T-helper 2 cell (primary cell): ENCODE measurements around the gene UBAC2.

Source experiments
- DNase-seq, 5 experiments: peaks; one replicate each; pipeline versions ENCODE4 v3.0.0 to v3.0.0-alpha.2; 2012 to 2022

The UBAC2 gene

DNA sequence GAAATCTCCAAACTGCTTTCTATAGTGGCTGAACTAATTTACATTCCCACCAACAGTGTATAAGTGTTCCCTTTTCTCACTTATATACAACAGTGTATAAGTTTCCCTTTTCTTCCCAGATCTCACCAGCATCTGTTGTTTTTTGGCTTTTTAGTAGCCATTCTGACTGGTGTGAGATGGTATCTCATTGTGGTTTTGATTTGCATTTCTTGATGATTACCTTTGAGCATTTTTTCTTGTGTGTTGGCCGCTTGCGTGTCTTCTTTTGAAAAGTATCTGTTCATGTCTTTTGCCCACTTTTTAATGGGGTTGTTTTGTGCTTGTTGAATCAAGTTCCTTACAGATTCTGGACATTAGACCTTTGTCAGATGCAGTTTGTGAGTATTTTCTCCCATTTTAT, 49.0 kb downstream of the UBAC2 start:
- peak in 1 of 5 experiments; percentile 54 for DNase-seq

DNA sequence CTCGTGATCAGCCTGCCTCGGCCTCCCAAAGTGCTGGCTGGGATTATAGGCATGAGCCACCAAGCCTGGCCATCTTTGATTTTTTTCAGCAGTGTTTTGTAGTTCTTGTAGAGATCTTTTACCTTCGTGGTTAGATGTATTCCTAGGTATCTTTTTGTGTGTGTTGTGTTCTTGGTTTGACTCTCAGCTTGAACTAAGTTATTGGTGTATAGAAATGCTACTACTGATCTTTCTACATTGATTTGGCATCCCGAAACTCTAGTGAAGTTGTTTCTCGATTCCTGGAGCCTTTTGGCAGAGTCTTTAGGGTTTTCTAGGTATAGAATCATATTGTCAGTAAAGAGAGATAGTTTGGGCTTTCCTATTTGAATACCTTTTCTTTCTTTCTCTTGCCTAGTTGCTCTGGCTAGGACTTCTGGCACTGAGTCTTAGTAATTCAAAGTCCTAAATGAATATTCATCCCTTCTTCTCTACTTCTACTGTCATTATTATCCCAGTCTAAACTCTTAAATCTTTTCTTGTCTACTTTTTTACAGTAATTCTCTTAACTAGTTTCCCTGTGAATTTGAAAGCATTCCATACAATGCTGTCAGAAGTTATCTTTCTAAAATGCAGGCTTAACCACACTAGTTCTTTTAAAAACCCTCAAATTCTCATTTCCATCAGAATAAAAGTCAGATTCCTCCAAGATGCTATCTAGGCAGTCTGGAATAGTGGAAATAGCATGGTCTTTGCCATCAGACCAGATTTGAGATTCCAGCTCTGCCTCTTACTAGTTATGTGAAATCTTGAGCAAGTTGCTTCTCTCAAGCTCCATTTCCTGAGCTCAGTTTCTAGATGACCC, 50.5 kb downstream of the UBAC2 start:
- peak in 1 of 5 experiments; percentile 66 for DNase-seq

- no peak for DNase-seq
Measured at GRCh38 chr13:99251921-99252320, 51.3 kb downstream of the UBAC2 start.

GRCh38 chr13:99254830-99255229, 54.2 kb downstream of the UBAC2 start:
- no peak for DNase-seq

- DNase-seq, result no peak
Measured at GRCh38 chr13:99255271-99255670, 54.6 kb downstream of the UBAC2 start.

DNA sequence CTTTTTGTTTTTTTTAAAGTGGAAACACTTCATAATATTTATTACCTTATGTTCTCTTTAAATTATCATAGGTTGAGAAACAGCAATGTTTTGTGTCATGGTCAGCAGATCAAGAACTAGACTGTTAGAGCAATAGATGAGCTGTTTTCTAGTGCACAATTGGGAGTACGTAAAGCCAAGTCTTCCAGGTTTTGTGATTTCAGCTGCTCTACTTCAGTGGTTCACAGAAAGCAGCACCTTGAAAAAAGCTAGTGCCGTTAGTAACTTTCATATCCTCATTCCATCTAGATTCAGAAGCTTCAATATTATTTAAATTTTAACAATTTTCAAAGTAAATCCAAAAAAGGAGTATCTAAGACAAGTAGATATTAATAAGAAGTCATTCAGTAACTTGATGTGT, 55.6 kb downstream of the UBAC2 start:
- no peak for DNase-seq

DNA sequence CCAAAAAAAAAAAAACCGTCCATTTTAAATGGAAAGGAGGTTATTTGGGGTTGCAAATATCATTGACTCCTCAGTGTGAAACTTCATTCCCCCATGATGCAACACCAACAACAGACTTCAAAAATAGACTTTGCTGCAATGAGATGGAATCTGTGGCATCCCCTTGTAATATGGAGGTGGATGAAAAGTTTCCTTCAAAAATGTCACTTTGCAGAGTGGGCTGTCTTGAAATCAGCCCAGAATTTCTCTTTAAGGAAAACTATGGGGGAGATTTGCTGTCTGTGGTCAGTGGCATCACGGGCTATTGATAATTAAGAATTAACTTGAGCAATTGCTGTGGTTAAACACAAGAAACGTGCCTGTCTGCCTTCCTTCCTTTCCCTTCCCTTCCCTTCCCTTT, 56.1 kb downstream of the UBAC2 start:
- peak in 1 of 5 experiments; percentile 46 for DNase-seq

DNA sequence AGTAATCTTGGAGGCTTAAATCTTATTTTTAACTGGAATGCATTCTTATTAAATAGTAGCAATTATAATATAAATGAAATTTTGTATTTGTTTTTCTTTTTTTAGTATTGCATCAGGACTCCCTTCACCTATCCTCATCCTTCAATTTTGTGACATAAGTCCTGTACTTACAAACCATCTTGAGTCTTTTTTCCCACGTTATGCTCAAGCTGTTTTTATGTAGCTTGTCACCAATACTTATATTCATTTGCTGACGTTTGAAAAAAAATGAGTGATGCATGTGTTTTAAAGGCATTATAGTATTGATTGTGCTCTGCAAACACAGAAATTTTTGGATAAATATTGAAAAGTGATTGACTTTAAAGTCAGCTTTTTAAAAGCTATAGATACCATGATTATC, 56.6 kb downstream of the UBAC2 start:
- DNase-seq, result peak in 1 of 5 experiments; percentile 69

DNA sequence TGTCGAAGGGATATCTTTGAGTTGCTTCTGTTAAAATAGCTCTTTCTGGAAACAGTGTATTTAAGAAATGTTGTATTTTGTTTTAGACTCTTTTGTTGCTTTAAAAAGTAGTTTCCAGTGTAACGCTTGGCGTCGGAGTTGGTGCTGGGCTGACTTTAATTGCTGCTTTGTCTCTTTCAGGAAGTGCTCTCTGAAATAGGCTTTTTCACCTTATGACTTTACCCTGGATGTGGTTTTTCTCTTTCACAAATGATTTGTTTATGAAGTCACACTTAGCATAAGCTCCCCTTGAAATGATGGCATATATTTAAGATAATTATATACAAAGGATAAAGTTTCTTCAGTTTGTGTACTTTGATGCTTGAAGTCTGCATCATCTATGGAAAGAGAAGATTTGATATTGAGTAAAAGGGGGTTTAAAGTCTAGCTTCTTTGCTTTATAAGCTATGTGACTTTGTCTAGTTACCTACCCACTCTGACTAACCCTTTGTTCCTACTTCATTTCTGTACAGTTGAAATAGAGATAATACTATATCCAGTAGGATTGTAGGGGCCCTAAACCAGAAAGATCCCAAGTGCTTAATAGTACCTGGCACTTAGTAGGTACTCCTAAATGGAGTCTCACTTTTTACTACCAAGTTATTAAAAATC, 57.7 kb downstream of the UBAC2 start, which contains the start of gene GPR18:
Gene GPR18 (minus strand): TSS at position 170 of the 651 bp plus-strand sequence. CDS start 2,507 bp downstream, outside the sequence.
- DNase-seq, result peak in 2 of 5 experiments; percentile 54 to 90

- DNase-seq, result peak in 1 of 5 experiments; percentile 85
Measured at GRCh38 chr13:99258946-99259345, 58.3 kb downstream of the UBAC2 start.

GRCh38 chr13:99260216-99260615, 59.6 kb downstream of the UBAC2 start:
- DNase-seq, result no peak

DNA sequence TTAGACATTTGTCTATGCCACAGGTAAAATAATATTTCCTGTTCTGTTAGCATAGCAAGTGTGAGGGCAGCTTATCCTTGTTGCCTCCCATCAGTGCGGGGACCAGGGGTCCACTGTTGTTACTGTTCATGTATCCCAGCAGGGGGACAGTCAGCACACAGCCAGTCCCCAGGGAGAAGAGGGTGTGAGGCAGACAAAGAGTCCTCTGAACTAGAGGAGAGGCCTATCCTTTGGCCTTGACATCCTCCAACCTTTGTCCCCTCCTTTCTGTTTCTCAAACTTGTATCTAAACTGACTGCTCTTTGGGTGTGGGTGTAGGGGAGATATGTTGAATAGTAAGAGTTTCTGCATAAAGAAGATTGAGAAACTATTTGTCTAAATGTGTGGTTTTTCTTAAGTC, 60.4 kb downstream of the UBAC2 start:
- DNase-seq, result no peak

GRCh38 chr13:99263126-99263785, 62.6 kb downstream of the UBAC2 start:
- DNase-seq, result no peak

- DNase-seq, result peak in 1 of 5 experiments; percentile 22
Measured at GRCh38 chr13:99264051-99264450, 63.4 kb downstream of the UBAC2 start.

- DNase-seq, result peak in 1 of 5 experiments; percentile 71
Measured at GRCh38 chr13:99265162-99265800, 64.6 kb downstream of the UBAC2 start.

DNA sequence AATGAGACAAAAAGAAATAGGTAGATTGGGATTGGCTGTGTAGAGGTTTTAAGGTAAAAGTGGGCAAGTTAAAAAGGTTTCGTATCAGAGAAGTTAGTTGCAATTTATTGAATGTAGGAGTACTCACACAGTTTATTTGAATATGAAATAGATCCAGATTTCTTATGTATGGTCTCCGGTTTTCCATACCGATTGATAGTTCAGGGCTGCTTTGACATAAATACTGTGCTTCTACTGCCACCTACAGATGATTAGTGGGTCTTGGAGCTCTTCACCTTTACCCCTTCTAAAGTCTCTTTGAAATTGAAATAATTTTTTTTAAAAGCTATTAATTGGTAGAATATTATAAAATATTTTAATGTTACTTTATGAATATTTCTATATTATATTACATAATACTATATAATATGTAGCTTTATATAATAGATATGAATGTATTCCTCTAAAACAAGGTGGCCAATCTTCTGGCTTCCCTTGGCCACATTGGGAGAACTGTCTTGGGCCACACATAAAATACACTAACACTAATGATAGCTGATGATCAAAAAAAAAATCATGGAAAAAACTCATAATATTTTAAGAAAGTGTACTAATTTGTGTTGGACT, 65.3 kb downstream of the UBAC2 start:
- peak in 2 of 5 experiments; percentile 48 to 71 for DNase-seq

DNA sequence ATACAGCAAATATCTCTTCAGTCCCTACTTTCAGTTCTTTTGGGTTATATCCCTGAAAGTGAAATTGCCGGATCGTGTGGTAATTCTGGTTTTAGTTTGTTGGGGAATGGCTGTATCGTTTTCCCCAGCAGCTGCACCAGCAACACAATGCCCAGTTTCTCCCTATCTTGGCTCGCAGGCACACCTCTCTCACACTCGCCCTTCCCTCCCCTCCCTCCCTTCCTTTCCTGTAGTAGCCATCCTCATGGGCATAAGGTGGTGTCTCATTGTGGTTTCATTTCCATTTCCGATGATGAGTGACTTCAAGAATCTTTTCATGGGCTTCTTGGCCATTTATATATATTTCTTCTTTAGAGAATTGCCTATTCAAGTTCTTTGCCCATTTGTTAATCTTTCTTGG, 66.2 kb downstream of the UBAC2 start:
- DNase-seq, result no peak

DNA sequence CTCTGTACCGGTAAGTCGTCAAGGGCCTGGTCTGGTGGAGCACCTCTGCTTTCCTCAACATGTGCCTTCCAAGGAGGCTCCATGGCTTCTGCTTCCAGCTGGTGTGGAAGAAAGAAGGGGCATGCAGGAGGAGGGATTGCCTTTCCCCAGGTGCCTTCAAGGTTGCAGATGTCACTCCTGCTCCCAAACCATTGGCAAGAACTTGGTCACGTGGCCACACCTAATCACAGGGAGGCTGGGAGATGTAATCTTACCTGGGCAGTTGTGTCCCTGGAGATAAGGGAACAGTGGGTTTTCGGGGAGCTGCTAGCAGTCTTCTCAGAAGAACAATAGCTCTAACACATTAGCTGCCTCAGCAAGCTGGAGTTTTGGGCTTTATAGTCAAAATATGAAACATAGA, 67.3 kb downstream of the UBAC2 start:
- DNase-seq, result no peak

DNA sequence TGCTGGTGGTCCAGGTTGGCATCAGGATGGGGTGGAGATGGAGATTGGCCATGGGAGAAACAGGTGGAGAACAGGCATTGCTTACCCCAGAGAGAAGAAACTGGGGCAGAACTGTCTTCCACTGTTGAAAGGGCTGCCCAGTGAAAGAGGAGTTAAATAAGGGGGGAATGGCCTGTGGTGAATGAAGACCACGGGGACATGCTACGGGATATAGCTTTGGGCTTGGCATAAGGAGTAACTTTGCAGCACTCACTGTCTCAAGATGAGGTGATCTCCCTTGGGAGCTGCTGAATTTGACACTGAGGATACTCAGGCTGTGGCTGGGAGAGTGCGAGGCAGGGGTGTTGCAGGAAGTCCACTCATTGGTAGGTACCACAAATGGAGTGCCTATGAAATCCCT, 68.2 kb downstream of the UBAC2 start:
- DNase-seq, result no peak

GRCh38 chr13:99269627-99270241, 69.1 kb downstream of the UBAC2 start:
- peak in 2 of 5 experiments; percentile 42 to 79 for DNase-seq

GRCh38 chr13:99270518-99270917, 69.9 kb downstream of the UBAC2 start:
- DNase-seq, result no peak

DNA sequence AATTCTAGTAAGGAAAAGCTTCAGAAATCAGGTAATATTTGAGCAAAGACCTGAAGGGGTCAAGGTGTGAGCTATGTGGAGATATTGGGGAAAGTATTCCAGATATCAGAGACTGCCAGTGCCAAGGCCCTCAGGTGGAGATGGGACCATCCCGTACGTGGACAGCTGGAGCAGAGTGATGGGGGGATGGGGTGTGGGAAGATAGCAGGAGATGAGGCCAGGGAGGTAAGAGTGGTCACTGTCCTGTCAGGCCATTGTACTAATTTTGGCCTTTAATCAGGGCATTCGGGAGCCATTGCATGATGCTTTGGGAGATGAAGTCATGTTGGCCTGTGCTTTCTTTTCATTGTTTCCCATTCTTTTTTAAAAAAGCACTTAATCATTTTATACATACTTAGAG, 70.6 kb downstream of the UBAC2 start:
- DNase-seq, result no peak
